GM19438 (cell line): Measurements from ENCODE around the gene DDO.

ENCODE experiments used
- ATAC-seq: cut with Tn5 transposase; IDR thresholded peaks from one replicate; pipeline ENCODE4 v1.9.1; 2021; ENCODE audit warnings: low read depth; ENCODE audit not compliant: unreplicated experiment

The DDO gene

GRCh38 chr6:110378552-110378951 is 36.8 kb downstream of the DDO start:
- ATAC-seq, result no peak

- ATAC-seq, result no peak
These were observed 46.3 kb downstream of the DDO start for GRCh38 chr6:110369066-110369465.

- ATAC-seq, result no peak
These were observed 47.1 kb downstream of the DDO start for GRCh38 chr6:110368284-110368683.

GRCh38 chr6:110367825-110368224 is 47.5 kb downstream of the DDO start:
- ATAC-seq, result no peak

GRCh38 chr6:110366975-110367374 is 48.4 kb downstream of the DDO start:
- ATAC-seq, result no peak

DNA sequence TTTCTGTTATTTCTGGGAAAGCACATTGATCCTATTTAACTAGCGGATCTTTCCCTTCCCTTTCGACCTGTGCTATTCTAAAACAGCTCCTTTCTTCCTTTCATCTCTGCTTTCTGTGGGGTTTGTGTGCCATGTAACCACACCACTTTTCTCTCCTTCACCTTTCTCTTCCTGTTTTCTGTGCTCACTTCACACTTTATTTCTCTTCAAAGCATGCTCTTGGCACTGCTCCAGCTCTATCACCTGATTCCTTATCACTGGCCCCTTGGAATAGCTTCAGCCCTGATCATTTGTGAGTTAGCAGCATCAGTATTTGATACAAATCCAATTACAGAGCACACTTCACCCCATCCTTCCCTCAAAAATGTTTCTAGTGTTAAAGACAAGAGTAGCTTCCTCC is 49.1 kb downstream of the DDO start:
- ATAC-seq, result no peak

GRCh38 chr6:110364364-110365105 is 50.8 kb downstream of the DDO start:
- no peak for ATAC-seq

GRCh38 chr6:110363748-110364147 is 51.6 kb downstream of the DDO start:
- ATAC-seq, result no peak

DNA sequence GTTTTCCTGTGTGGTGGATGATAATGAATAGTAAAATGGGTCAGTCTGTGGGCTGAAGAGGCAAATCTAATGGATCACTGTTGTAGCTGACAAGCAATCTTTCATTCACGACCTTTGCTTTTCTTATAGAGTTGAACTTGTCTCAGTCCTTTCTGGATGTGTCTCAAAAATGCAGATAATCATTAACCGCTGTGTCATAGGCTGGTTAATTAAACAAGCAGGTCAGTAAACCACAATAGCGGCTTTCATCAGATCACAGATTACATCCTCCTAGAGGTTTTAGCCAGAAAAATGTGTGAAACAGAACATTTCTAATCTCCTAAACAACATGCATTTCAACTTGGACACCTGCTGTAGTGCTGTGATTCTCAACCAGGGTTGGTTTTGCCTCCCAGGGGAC is 54.7 kb downstream of the DDO start:
- no peak for ATAC-seq

- ATAC-seq, result no peak
These were observed 55.8 kb downstream of the DDO start for GRCh38 chr6:110359556-110359955.

DNA sequence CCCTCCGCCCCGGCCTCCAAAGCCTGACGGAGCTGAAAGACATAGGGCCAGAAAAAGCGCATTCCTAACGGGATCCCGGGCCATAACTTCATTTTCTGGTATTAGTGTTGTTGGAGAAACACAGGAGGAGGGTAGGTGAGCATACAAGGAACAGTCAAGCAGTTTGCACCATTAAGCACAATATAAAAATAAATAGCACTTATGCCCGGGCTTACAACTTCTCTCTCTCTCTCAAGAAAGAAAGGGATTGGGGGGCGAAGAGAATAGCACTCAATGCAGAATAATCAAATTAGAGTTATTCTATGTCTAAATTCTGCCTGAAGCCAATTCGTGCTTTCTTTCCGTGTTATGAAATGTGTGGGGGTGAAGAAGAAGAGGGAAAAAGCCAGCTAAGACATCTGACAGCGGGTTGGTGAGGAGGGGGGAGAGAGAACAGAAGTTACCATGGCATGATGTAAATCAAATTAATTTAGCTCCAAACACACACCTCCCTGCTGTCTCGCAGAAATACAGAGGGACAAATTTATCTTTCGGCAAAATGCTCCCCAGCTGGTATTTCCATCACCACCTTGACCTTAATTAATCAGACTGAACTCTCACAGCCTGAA is 56.7 kb downstream of the DDO start:
- no peak for ATAC-seq

GRCh38 chr6:110357664-110358552 is 57.5 kb downstream of the DDO start, which contains the start of gene METTL24:
TSS of gene METTL24 (minus strand) at chr6:110358349. CDS start at chr6:110358272, 77 bp downstream.
- ATAC-seq, result no peak

- no peak for ATAC-seq
These were observed 58.1 kb downstream of the DDO start for GRCh38 chr6:110357298-110357663.

- ATAC-seq, result no peak
These were observed 58.6 kb downstream of the DDO start for GRCh38 chr6:110356778-110357177.

DNA sequence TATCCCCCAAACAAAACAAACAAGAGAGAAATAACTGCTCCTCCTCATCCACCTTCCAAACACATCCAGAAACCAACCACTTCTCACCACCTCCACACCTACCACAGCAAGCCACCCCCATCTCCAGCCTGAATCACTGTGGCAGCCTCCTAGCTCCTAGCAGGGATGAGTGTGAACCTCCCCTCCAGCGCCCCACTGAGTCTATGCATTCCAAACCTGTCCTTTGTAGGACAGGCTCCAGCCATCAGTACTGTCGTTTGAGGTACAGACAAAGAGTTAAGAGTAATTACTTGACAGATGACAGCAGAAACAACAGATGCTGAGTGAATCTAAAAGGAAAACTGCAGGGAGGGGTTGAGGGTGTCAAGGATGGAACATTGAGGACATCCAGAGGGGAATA is 59.6 kb downstream of the DDO start:
- ATAC-seq, result no peak

- no peak for ATAC-seq
These were observed 60.4 kb downstream of the DDO start for GRCh38 chr6:110355022-110355421.

DNA sequence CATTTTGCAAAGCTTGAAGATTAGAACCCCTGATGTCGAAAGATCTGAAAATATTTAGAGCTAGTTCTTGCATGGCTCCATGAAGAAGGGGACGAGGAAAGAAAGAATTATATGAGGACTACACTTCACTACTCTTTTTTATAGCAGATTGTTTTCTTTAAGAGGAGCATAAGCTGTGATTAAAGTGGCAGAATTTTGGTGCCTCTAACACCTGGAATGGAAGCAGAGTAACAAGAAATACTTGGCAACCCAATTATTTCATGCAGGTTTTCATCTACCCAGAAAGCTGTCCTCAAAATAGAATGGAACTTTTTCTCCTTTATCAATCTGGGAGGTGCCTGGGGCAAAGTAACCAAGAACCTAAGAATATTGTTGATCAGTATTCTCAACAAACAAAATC is 61.2 kb downstream of the DDO start:
- no peak for ATAC-seq

DNA sequence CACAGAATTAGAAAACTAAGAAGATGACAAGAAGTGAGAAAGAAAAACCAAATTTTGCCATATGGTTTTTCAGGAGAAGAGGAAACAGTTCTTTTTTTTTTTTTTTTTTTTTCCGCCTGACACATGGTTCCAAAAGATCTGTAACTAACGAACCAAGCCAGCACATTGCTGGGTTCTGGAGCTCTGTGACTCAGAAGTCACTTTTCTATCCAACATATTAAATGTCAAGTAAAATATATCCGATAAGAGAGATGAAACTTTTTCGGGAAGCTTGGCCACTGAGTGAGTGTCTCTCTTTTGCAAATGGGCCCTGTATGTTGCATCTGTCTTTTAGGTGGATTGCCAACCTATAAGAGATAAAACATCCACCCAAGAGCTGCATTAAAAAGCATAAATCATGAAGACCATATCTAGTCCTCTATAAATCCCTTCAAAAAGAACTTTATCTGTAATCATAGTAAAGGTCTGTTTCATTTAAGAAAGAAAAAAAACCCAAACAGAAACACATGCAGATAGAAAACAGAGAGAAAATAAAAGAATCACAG is 61.8 kb downstream of the DDO start:
- ATAC-seq, result no peak

DNA sequence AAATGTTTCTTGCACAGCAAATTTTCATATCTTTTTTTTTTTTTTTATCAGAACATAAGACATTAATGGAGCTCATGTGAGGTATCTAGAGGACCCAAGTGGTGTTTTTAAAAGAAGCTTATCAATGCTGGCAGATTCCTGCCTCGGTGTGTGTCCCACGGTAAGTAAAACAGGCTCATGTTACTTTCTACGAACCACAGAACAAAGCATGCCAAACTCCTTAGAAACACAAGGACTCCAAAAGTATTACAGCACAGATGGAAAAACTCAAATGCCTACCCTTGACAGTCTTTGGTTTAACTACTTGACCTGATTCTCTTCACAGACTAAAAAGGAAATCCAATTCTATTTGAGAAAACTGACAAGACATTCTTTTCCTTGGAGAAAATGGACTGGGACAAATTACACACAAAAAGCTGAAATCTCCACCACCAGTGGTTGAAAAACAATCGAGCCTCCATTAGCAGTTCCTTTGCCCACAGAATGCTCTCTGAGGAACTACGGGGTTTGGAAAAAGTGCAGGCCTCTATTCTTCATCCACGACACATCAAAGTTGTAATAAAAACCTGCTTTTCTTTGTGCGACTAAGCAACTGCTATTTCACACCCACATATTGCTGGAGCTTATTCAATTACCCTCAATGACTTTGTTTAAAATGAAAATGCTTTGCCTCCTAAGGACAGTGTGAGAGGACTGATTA is 62.7 kb downstream of the DDO start:
- ATAC-seq, result no peak

DNA sequence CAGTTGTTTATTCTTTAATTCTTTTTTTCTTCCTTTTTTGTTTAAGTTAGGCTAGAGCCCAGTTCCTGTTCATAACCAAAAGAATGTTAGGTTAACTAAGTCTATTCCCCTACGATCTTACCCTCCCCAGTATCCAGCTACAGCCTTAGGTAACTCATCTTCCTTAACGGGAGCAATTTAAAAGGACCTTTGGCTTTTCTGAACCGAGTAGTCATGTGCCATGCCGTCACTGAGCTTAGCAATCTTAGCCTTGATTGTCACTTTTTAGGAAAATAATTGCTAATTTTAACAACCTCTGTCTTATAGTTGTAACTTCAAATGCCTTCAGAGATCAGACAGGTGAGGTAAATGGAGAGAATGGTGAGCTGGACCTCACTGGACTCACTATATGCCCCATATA is 63.4 kb downstream of the DDO start:
- no peak for ATAC-seq

DNA sequence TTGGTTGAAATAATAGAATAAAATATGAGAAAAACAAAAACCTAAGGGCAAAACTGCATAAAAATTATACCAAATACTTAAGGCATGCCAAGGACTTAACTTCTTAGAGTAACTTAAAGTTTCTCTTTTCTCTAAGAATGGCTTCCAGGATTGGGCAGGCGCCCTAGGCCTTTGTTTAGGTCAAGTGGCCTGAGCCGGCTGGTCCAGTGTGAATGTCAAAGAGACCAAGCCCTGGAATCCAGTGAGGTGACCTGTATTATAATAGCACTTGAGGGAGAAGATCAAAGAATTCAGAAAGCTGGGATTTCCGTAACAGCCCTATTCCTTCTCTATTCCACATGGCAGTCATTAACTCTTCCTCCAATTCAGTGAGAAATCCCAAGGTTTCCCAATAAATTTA is 63.8 kb downstream of the DDO start:
- no peak for ATAC-seq
